A549 (cell line): ENCODE measurements around the gene SLC6A7. TPM values are rescaled to one million over a fixed set of nuclear protein-coding genes. Genes with fewer than 3 reads are reported as not detected.

ENCODE experiments used
- ATAC-seq, 2 experiments: fragments of 200-7000 bp in 1 of 2; fragments of >200 bp in 1 of 2; cut with Nextera tagmentation in 1 of 2; cut with Tn5 transposase in 1 of 2; 3 replicates each; pipeline versions ENCODE4 v1.8.0 to v1.9.1; 2018 to 2020; ENCODE audit warnings: mild to moderate bottlenecking in 1 of 2, moderate library complexity in 1 of 2
- CTCF ChIA-PET: fragments of 300-600 bp; sonication (Branson Sonifier 250); formaldehyde crosslinking; extraction: SDS; loops from one replicate; lab custom pipeline; 2021; ENCODE audit warnings: antibody characterized with exemption, inconsistent platforms; lab: Yijun Ruan, JAX
- POLR2A ChIA-PET: fragments of 350-600 bp; formaldehyde crosslinking; extraction: SDS; loops from one replicate; lab custom pipeline; 2021; ENCODE audit warnings: antibody characterized with exemption, inconsistent platforms; lab: Yijun Ruan, JAX
- DNase-seq, 2 experiments: peaks; one replicate each; pipeline versions ENCODE4 v3.0.0 to v3.0.0-alpha.2; 2011 to 2016; ENCODE audit warnings: low read depth in 1 of 2, low spot score in 1 of 2
- FAIRE-seq: peaks from 2 replicates; lab custom pipeline; 2011; peaks lifted over from hg19 to GRCh38; lab: Jason Lieb, UNC
- H3K27ac ChIP-seq, 2 experiments: fragments of >200 bp; sonication (Bioruptor Twin); formaldehyde crosslinking; 3 replicates each; pipeline ENCODE4 v1.5.1; 2016 to 2017
- H3K4me1 ChIP-seq: fragments of >200 bp; sonication (Bioruptor Twin); formaldehyde crosslinking; 3 replicates; pipeline ENCODE4 v1.6.1; 2016
- H3K4me2 ChIP-seq: fragments of >200 bp; sonication (Bioruptor Twin); formaldehyde crosslinking; 3 replicates; pipeline ENCODE4 v1.6.1; 2016
- H3K4me3 ChIP-seq: fragments of >200 bp; sonication (Bioruptor Twin); formaldehyde crosslinking; 3 replicates; pipeline ENCODE4 v1.5.1; 2016
- H3K9me3 ChIP-seq: fragments of >200 bp; sonication (Bioruptor Twin); formaldehyde crosslinking; 3 replicates; pipeline ENCODE4 v1.6.1; 2016
- BHLHE40 ChIP-seq: IDR thresholded peaks from 2 replicates; pipeline ENCODE4 v1.6.1; 2012; ENCODE audit warnings: low read depth, low read length, inconsistent platforms
- CBX8 ChIP-seq: fragments of 200-600 bp; sonication (generic); IDR thresholded peaks from 2 replicates; pipeline ENCODE4 v1.6.1; 2016
- CEBPB ChIP-seq, 2 experiments: fragments of >200 bp in 1 of 2; sonication (Bioruptor Twin) in 1 of 2; formaldehyde crosslinking in 1 of 2; IDR thresholded peaks; 2 replicates each; pipeline ENCODE4 v1.6.1; 2012 to 2016
- CHD4 ChIP-seq: fragments of 200-600 bp; sonication (generic); IDR thresholded peaks from 2 replicates; pipeline ENCODE4 v1.6.1; 2016; ENCODE audit warnings: antibody characterized with exemption, mild to moderate bottlenecking, borderline replicate concordance
- EHF ChIP-seq: fragments of 250-450 bp; sonication (Bioruptor Pico); IDR thresholded peaks from 2 replicates; pipeline ENCODE4 v1.5.0; 2020; ENCODE audit warnings: mild to moderate bottlenecking
- EP300 ChIP-seq, 2 experiments: fragments of >200 bp; sonication (Bioruptor Twin); formaldehyde crosslinking; IDR thresholded peaks; 2 replicates in 1 of 2; 3 replicates in 1 of 2; pipeline ENCODE4 v1.6.1; 2016 to 2017
- FOSB ChIP-seq: fragments of 250-450 bp; sonication (Bioruptor Pico); IDR thresholded peaks from 2 replicates; pipeline ENCODE4 v1.5.0; 2020; ENCODE audit warnings: mild to moderate bottlenecking, moderate library complexity
- FOSL2 ChIP-seq, 2 experiments: fragments of 450-650 bp in 1 of 2; fragments of >200 bp in 1 of 2; sonication (Bioruptor Twin) in 1 of 2; formaldehyde crosslinking; IDR thresholded peaks; 2 replicates each; pipeline versions ENCODE4 v1.5.0 to v1.6.1; 2016 to 2020; ENCODE audit warnings: mild to moderate bottlenecking in 1 of 2, moderate library complexity in 1 of 2
- GATA3 ChIP-seq: IDR thresholded peaks from 2 replicates; pipeline ENCODE4 v1.6.1; 2012; ENCODE audit warnings: borderline replicate concordance
- HEYL ChIP-seq: fragments of 250-450 bp; sonication (Bioruptor Pico); IDR thresholded peaks from 2 replicates; pipeline ENCODE4 v1.8.0; 2021; ENCODE audit warnings: mild to moderate bottlenecking, moderate library complexity
- HOXB13 ChIP-seq: fragments of 250-450 bp; sonication (Bioruptor Pico); IDR thresholded peaks from 2 replicates; pipeline ENCODE4 v1.5.0; 2020; ENCODE audit warnings: low read depth, mild to moderate bottlenecking, moderate library complexity
- KDM1A ChIP-seq: fragments of 200-600 bp; sonication (generic); IDR thresholded peaks from 2 replicates; pipeline ENCODE4 v1.6.1; 2016; ENCODE audit warnings: low read depth, mild to moderate bottlenecking
- MYC ChIP-seq: IDR thresholded peaks from 2 replicates; pipeline ENCODE4 v1.6.1; 2012; ENCODE audit warnings: mild to moderate bottlenecking, inconsistent platforms, low read length, improper control_type of control experiment, borderline replicate concordance
- POLR2A ChIP-seq: IDR thresholded peaks from 2 replicates; pipeline ENCODE4 v1.6.1; 2012; ENCODE audit warnings: mild to moderate bottlenecking, low read length
- POLR2AphosphoS2 ChIP-seq: conservative IDR thresholded peaks from 2 replicates; pipeline ENCODE4 v1.6.1; 2012; ENCODE audit warnings: low read length, improper control_type of control experiment, inconsistent platforms
- RFX5 ChIP-seq: fragments of 450-650 bp; IDR thresholded peaks from 2 replicates; pipeline ENCODE4 v1.7.1; 2014; ENCODE audit warnings: antibody characterized with exemption, mild to moderate bottlenecking, moderate library complexity
- RNF2 ChIP-seq: fragments of 200-600 bp; sonication (generic); IDR thresholded peaks from 2 replicates; pipeline ENCODE4 v1.6.1; 2016; ENCODE audit warnings: low read depth, mild to moderate bottlenecking, antibody characterized with exemption, moderate library complexity, borderline replicate concordance
- TP53 ChIP-seq: fragments of 250-450 bp; sonication (Bioruptor Pico); IDR thresholded peaks from 2 replicates; pipeline ENCODE4 v1.5.0; 2021; ENCODE audit warnings: mild to moderate bottlenecking, moderate library complexity
- ZC3H11A ChIP-seq: fragments of 450-650 bp; IDR thresholded peaks from 2 replicates; pipeline ENCODE4 v1.6.1; 2014; ENCODE audit warnings: antibody characterized with exemption, mild to moderate bottlenecking
- WGBS: methylation state at CpG from one replicate; pipeline ENCODE4 v1.1.6; 2017; ENCODE audit errors: missing lambda C conversion rate; 5-methylcytosine and 5-hydroxymethylcytosine counted together
- polyA plus RNA-seq, 4 experiments: library from polyadenylated mRNA; depleted of rRNA in 3 of 4; stranded (reverse); fragments of >200 nt; fragmentation: RNase III in 1 of 4; extraction: RNeasy Plus Mini Kit Qiagen cat#74134 plus additional on column Dnase treatment in 1 of 4; gene quantifications; 2 replicates in 3 of 4; 3 replicates in 1 of 4; pipeline ENCODE4 v1.2.3, GENCODE V29; 2011 to 2017
- TF ChIP-seq, protein P1 (sequence below): fragments of 200-600 bp; sonication (generic); IDR thresholded peaks from 2 replicates; pipeline ENCODE4 v1.6.1; 2016; ENCODE audit warnings: antibody characterized with exemption, mild to moderate bottlenecking, moderate library complexity
- TF ChIP-seq, protein P2 (sequence below): IDR thresholded peaks from 2 replicates; pipeline ENCODE4 v1.6.1; 2012
- TF ChIP-seq, protein P3 (sequence below): IDR thresholded peaks from 2 replicates; pipeline ENCODE4 v1.6.1; 2012; ENCODE audit warnings: low read depth, borderline replicate concordance
- TF ChIP-seq, protein P4 (sequence below): fragments of 150-350 bp; IDR thresholded peaks from 2 replicates; pipeline ENCODE4 v1.6.1; 2014; ENCODE audit warnings: low read depth, mild to moderate bottlenecking, low read length

Gene SLC6A7
- polyA plus RNA-seq, 2 of the 4 experiments (the other 2 are of a cell fraction), result not detected

DNA sequence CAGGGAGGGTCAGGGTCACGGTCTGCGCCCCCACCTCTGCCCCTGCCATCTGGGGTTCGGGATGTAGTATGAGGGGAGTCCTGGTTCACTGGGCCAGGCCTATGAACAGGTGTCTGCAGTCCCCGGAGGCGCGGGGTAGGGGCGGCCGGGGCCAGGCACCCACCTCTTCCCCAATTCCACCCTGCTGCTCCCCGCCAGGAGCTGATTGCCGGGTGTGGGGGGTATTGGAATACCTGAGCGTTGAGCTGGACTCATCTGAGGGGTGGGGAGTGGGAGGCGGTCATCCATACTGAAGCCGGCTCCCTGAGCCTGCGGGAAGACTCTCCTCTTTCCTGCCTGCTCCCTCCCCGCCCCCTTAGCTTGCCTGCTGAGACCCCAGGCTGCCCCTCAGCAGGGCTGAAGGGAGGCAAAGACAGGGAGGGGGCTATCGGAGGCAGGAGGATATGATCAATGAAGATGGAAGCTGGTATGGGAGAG is 679 bp downstream of the SLC6A7 start:
- 46% methylated on average over 8 of the region's 16 CpGs for WGBS

DNA sequence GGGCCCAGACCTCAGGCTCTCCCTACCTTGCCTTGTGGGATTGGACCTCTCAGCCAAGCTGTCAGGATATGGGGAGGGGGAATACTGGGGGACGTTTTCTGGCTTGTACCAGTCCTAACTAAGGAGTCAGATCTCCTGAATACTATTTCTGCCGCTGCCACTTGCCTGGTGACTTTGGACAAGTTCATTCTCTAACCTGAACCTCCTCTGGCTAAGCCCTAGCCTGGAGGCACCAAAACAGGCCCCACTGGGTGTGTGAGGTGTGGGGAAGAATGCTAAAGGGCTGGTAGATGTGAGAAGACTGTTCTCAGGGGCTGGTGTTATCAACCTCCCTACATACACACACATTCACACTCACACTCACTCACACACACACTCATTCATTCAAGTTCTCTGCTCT is 1.1 kb downstream of the SLC6A7 start:
- FAIRE-seq (no peak), DNase-seq (no peak), ATAC-seq (peak in 1 of 2 experiments; percentile 18; a peak in 2 of 6 replicates)
- no peaks in the 10 kb centered on the region for H3K4me1 ChIP-seq
- H3K4me2 ChIP-seq, result no peak overlapping the region
- WGBS, result 0% methylated on average over 2 of the region's 2 CpGs
- ChIA-PET POLR2A (no interaction called here), CTCF (interaction anchor here (0.7 to 1.5 kb wide), 6 partner anchors 23 to 422 kb away, joined by 3 to 4 read pairs (median 3); no protein-coding TSS in a partner anchor)
- H3K27ac ChIP-seq, result no peak overlapping the region
- H3K4me3 ChIP-seq, result no peak overlapping the region
- no peaks in the 10 kb centered on the region for H3K9me3 ChIP-seq
- TF ChIP-seq BHLHE40 (no peak), EHF (CRISPR knock-in tag) (no peak), FOSL2 (IDR thresholded peaks at IDR 0.05) (no peak), FOSL2 (CRISPR knock-in tag; IDR thresholded peaks at IDR 0.05) (no peak), HEYL (CRISPR knock-in tag) (no peak), POLR2A (no peak), POLR2AphosphoS2 (no peak), CHD4 (no peak), TP53 (no peak), GATA3 (no peak), CBX8 (no peak), RFX5 (no peak), HOXB13 (no peak), KDM1A (no peak), ZC3H11A (no peak)
- TF ChIP-seq, protein P1, sequence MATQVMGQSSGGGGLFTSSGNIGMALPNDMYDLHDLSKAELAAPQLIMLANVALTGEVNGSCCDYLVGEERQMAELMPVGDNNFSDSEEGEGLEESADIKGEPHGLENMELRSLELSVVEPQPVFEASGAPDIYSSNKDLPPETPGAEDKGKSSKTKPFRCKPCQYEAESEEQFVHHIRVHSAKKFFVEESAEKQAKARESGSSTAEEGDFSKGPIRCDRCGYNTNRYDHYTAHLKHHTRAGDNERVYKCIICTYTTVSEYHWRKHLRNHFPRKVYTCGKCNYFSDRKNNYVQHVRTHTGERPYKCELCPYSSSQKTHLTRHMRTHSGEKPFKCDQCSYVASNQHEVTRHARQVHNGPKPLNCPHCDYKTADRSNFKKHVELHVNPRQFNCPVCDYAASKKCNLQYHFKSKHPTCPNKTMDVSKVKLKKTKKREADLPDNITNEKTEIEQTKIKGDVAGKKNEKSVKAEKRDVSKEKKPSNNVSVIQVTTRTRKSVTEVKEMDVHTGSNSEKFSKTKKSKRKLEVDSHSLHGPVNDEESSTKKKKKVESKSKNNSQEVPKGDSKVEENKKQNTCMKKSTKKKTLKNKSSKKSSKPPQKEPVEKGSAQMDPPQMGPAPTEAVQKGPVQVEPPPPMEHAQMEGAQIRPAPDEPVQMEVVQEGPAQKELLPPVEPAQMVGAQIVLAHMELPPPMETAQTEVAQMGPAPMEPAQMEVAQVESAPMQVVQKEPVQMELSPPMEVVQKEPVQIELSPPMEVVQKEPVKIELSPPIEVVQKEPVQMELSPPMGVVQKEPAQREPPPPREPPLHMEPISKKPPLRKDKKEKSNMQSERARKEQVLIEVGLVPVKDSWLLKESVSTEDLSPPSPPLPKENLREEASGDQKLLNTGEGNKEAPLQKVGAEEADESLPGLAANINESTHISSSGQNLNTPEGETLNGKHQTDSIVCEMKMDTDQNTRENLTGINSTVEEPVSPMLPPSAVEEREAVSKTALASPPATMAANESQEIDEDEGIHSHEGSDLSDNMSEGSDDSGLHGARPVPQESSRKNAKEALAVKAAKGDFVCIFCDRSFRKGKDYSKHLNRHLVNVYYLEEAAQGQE, result no peak
- TF ChIP-seq, protein P2, sequence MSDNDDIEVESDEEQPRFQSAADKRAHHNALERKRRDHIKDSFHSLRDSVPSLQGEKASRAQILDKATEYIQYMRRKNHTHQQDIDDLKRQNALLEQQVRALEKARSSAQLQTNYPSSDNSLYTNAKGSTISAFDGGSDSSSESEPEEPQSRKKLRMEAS, result no peak
- TF ChIP-seq, protein P3, sequence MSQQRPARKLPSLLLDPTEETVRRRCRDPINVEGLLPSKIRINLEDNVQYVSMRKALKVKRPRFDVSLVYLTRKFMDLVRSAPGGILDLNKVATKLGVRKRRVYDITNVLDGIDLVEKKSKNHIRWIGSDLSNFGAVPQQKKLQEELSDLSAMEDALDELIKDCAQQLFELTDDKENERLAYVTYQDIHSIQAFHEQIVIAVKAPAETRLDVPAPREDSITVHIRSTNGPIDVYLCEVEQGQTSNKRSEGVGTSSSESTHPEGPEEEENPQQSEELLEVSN, result no peak
- TF ChIP-seq, all 56 proteins: peak for 0

More for the DNA sequence above, 679 bp downstream of the SLC6A7 start:
- Histone ChIP-seq H3K4me3 (no peak overlapping the region), H3K9me3 (no peaks in the 10 kb centered on the region), H3K4me1 (no peaks in the 10 kb centered on the region), H3K27ac (no peak overlapping the region), H3K4me2 (no peak overlapping the region)
- no peak for ATAC-seq
- ChIA-PET POLR2A (no interaction called here), CTCF (interaction anchor here (0.7 to 1.5 kb wide), 10 partner anchors 9 to 509 kb away, joined by 3 to 5 read pairs (median 3); no protein-coding TSS in a partner anchor)
- FAIRE-seq, result no peak
- no peak for DNase-seq
- TF ChIP-seq MYC (no peak), EP300 (IDR thresholded peaks at IDR 0.05) (no peak), FOSB (no peak), RFX5 (no peak), KDM1A (no peak), GATA3 (no peak), RNF2 (no peak), HOXB13 (no peak), CEBPB (IDR thresholded peaks at IDR 0.05) (no peak)
- TF ChIP-seq, protein P4, sequence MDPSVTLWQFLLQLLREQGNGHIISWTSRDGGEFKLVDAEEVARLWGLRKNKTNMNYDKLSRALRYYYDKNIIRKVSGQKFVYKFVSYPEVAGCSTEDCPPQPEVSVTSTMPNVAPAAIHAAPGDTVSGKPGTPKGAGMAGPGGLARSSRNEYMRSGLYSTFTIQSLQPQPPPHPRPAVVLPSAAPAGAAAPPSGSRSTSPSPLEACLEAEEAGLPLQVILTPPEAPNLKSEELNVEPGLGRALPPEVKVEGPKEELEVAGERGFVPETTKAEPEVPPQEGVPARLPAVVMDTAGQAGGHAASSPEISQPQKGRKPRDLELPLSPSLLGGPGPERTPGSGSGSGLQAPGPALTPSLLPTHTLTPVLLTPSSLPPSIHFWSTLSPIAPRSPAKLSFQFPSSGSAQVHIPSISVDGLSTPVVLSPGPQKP, result no peak
- TF ChIP-seq, protein P1, result no peak
- TF ChIP-seq, protein P3, result no peak
